Head of caudate nucleus (tissue), 42 donors: ENCODE measurements around the gene SMIM24.

Experiments used
- DNase-seq, 42 donors: peaks; one replicate each; pipeline versions ENCODE4 v3.0.0 to v3.0.0-alpha.2; 2020 to 2021; ENCODE audit warnings: mixed read lengths in 7 of 42
- intact Hi-C: fragments of 100-400 bp; cut with DNase I; formaldehyde crosslinking; loops from one replicate; pipeline ENCODE4 v1.15.0; 2022

The SMIM24 gene

GRCh38 chr19:3501780-3502179, 21.5 kb upstream of the SMIM24 start:
- no peak for DNase-seq
- intact Hi-C loops, result no loop called here

- peak; percentile 92 to 99 (median 97) for DNase-seq
- intact Hi-C loops, result no loop called here
These were observed 20.2 kb upstream of the SMIM24 start, which contains the start of gene DOHH for GRCh38 chr19:3500429-3501101. Gene DOHH, minus strand, starts transcription at chr19:3500674. Its CDS starts 3,860 bp downstream, at chr19:3496814.

- DNase-seq, result no peak
- intact Hi-C loops, result no loop called here
These were observed 19.6 kb upstream of the SMIM24 start for GRCh38 chr19:3499738-3500428.

GRCh38 chr19:3497757-3498520, 17.6 kb upstream of the SMIM24 start:
- no peak for DNase-seq
- intact Hi-C loops, result no loop called here

- intact Hi-C loops, result no loop called here
- DNase-seq, result no peak
These were observed 16.3 kb upstream of the SMIM24 start for GRCh38 chr19:3496392-3497273.

- intact Hi-C loops, result no loop called here
- DNase-seq, result peak; percentile 53 to 95 (median 80)
These were observed 14.2 kb upstream of the SMIM24 start for GRCh38 chr19:3494559-3494958.

- intact Hi-C loops, result no loop called here
- peak; percentile 87 to 99 (median 96) for DNase-seq
These were observed 13.7 kb upstream of the SMIM24 start for GRCh38 chr19:3494051-3494450.

GRCh38 chr19:3493651-3494050, 13.3 kb upstream of the SMIM24 start:
- DNase-seq, result no peak
- intact Hi-C loops, result no loop called here

- intact Hi-C loops, result no loop called here
- DNase-seq, result no peak
These were observed 12.6 kb upstream of the SMIM24 start for GRCh38 chr19:3492919-3493318.

- DNase-seq, result no peak
These were observed 12.0 kb upstream of the SMIM24 start for GRCh38 chr19:3492131-3492839.

GRCh38 chr19:3491396-3492119, 11.2 kb upstream of the SMIM24 start:
- intact Hi-C loops, result no loop called here
- no peak for DNase-seq

More at GRCh38 chr19:3492131-3492839, 12.0 kb upstream of the SMIM24 start:
- intact Hi-C loops, result no loop called here

GRCh38 chr19:3483226-3483628, 2.9 kb upstream of the SMIM24 start, which contains the start of gene SMIM44:
Gene SMIM44, minus strand, starts transcription at chr19:3483441. Its CDS starts 38 bp downstream, at chr19:3483403.
- intact Hi-C loops, result no loop called here
- no peak for DNase-seq

GRCh38 chr19:3482507-3483225, 2.3 kb upstream of the SMIM24 start:
- intact Hi-C loops, result no loop called here
- no peak for DNase-seq

GRCh38 chr19:3481241-3482090, 1.1 kb upstream of the SMIM24 start:
- intact Hi-C loops, result no loop called here
- DNase-seq, result no peak

GRCh38 chr19:3479834-3480215, 500 bp downstream of the SMIM24 start:
- no peak for DNase-seq
- intact Hi-C loops, result loop anchor here (10.0 kb wide), 1 partner anchor 55 kb away; no protein-coding TSS in a partner anchor
